ENCODE data around the gene HPSE2.

The HPSE2 gene

DNA sequence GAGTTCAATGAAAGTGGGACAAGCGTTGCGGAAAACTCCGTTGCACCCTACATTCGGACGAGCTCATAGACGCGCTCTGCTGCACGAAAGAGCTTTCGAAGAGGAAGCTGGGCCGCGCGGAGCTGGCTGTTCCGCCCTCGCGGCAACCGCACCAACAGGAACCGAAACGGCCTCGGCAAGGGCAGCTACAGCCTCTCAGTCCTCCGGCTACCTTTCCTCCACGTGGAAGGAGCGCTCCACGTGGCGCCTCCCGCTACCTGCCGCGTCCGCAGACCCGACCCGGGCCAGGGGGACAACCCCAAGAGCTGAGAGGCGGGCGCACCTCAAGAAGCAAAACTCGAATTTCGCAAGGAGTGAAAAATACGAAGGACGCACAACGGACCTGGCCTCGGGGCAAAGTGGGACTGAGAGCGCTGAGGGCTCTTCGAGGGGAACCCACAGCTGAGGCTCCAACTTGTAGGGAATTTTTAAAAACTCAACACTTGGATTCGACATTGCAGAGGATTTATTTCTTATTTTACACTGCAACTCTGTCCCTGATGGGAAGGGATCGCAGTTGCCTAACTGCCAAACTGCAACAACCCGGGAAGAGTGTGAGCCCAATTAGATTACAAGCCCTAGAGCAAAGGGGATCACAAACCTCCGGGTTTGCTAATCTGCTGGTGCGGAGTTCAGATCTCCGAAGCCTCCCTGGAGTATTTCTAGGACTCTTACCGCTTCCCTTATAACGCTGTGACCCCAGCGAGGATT lies 1.4 kb downstream of the HPSE2 start:
- 0 to 1% methylated on average over 49 of the region's 49 CpGs for WGBS, 2 experiments
- peak overlapping the region; percentile 44 for H3K4me3 ChIP-seq (ENCODE audit: insufficient read depth, low read depth, low read length)
- H3K4me1 ChIP-seq (ENCODE audit: control insufficient read depth, insufficient read depth, low read length): peaks cover 10% of the 10 kb centered on the region
- H3K36me3 ChIP-seq (ENCODE audit: control insufficient read depth, insufficient read depth, low read length): no peaks in the 10 kb centered on the region
- H3K27ac ChIP-seq (ENCODE audit: insufficient read depth, low read depth, low read length, poor library complexity, severe bottlenecking): no peak overlapping the region
- H3K9me3 ChIP-seq (ENCODE audit: control insufficient read depth, low read length): no peaks in the 10 kb centered on the region
- peaks cover 97% of the 10 kb centered on the region for H3K27me3 ChIP-seq (ENCODE audit: control insufficient read depth, insufficient read depth, low read length, poor library complexity, severe bottlenecking)

DNA sequence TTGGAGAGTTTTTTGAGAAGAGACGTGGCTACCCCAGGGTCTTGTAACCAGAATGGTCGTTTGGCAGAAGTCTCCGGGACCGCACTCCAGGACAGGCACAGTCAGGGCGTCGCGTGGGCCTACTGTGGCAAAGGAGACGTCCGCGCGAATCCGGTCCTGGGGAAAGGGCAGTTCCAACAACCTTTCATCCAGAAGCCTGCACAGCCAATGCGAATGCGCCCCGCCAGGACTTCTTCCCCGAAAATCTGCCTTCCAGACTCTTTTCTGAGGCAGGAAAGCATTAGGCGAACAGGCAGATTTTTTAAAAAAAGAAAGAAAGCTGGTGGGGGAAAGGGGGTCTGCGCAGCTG lies 2.0 kb downstream of the HPSE2 start:
- H3K27ac ChIP-seq (ENCODE audit: insufficient read depth, low read depth, low read length, poor library complexity, severe bottlenecking): no peak overlapping the region
- peak overlapping the region; percentile 44 for H3K4me3 ChIP-seq (ENCODE audit: insufficient read depth, low read depth, low read length)
- 1% methylated on average over 18 of the region's 18 CpGs for WGBS, 2 experiments

DNA sequence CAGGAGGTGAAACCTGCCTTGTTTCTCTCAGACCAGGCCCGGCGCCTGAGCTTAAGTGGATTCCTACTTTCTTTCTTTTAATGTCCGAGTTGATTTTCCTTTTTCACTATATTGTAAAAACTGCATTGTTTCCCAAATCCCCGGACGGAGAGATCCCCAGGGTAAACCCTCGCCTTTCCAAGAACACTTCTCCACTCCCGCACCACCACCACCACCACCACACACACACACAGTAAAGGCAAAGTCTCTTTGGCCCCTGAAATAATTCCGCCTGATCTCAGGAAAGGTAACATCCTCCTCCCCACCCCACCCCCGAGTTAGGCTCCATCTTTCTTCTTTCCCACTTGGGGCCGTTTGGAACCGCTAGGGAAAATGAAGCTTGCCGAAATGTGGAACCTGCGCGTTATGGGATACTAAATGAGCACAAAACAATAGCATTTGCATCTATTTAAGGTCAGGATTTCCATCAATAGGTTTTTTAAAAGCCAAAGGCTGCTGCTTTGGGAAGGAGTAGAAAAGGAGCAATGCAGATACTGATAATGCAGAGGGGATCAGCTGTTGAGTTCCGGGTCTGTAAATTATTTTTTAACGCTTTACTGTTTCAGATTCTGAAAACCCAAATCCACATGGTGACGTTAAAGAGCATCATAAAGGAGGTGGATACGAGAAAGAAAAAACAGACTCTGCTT lies 2.5 kb downstream of the HPSE2 start:
- peaks cover 10% of the 10 kb centered on the region for H3K4me1 ChIP-seq (ENCODE audit: control insufficient read depth, insufficient read depth, low read length)
- peaks cover 90% of the 10 kb centered on the region for H3K27me3 ChIP-seq (ENCODE audit: control insufficient read depth, insufficient read depth, low read length, poor library complexity, severe bottlenecking)
- H3K36me3 ChIP-seq (ENCODE audit: control insufficient read depth, insufficient read depth, low read length): no peaks in the 10 kb centered on the region
- H3K4me3 ChIP-seq (ENCODE audit: insufficient read depth, low read depth, low read length): peak overlapping the region; percentile 44
- H3K27ac ChIP-seq (ENCODE audit: insufficient read depth, low read depth, low read length, poor library complexity, severe bottlenecking): no peak overlapping the region
- 2% methylated on average over 18 of the region's 18 CpGs for WGBS, 2 experiments
- H3K9me3 ChIP-seq (ENCODE audit: control insufficient read depth, low read length): no peaks in the 10 kb centered on the region

More for the DNA sequence above, 2.0 kb downstream of the HPSE2 start:
- H3K27me3 ChIP-seq (ENCODE audit: control insufficient read depth, insufficient read depth, low read length, poor library complexity, severe bottlenecking): peaks cover 95% of the 10 kb centered on the region
- H3K4me1 ChIP-seq (ENCODE audit: control insufficient read depth, insufficient read depth, low read length): peaks cover 10% of the 10 kb centered on the region
- H3K9me3 ChIP-seq (ENCODE audit: control insufficient read depth, low read length): no peaks in the 10 kb centered on the region
- no peaks in the 10 kb centered on the region for H3K36me3 ChIP-seq (ENCODE audit: control insufficient read depth, insufficient read depth, low read length)

DNA sequence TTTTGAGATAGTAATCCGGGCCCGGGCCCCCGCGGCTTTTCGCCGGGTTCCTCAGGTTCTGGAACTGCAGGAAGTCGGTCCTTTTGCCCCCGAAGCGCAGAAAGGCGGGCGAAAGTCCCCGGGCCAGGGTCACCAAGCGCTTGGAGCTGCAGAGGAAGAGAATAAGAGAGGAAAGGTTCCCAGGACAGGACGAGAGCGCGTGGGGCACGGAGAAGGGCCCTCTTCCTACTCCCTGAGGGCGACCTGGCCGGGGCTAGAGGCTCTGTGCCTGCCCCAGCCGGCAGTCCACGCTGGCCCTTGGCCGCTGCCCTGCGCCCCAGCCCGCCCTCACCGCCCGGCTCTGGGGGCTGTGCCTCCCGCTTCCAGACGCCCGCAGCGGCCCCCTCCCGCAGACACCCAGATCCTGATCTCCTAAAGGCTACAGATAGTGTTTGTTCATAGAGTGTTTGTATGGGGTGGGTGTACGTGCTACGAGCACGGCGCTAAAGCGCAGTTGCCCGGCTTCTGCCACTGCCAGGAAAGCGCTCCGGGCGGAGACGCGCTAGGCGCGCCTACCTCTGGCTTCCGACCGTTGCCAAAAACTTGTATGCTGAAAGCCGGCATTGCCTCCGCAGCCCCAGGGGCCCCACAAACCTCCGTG lies 3.2 kb downstream of the HPSE2 start:
- Histone ChIP-seq H3K4me1 (ENCODE audit: control insufficient read depth, insufficient read depth, low read length) (peaks cover 10% of the 10 kb centered on the region), H3K27ac (ENCODE audit: insufficient read depth, low read depth, low read length, poor library complexity, severe bottlenecking) (no peak overlapping the region), H3K9me3 (ENCODE audit: control insufficient read depth, low read length) (no peaks in the 10 kb centered on the region), H3K4me3 (ENCODE audit: insufficient read depth, low read depth, low read length) (peak overlapping the region; percentile 44), H3K27me3 (ENCODE audit: control insufficient read depth, insufficient read depth, low read length, poor library complexity, severe bottlenecking) (peaks cover 83% of the 10 kb centered on the region), H3K36me3 (ENCODE audit: control insufficient read depth, insufficient read depth, low read length) (no peaks in the 10 kb centered on the region)
- WGBS, 2 experiments: 0 to 1% methylated on average over 49 of the region's 49 CpGs

DNA sequence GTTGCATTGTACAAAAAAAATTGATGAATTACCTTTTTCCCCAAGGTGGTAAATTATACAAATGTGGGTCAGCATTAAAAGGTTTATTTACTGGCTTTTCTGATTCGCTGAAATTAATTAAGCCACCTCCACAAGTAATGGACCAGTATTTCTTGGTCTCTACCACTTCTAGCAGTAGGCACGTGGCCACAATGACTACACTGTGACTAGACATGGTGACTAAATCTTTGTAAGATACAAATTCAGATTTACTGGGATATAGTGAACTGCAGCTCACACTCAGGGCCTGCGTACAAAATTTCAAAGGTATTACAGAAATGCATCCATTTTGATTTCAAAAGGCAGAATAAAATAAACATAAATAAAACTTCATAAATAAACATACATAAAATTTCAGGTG lies 10.9 kb downstream of the HPSE2 start:
- H3K27me3 ChIP-seq (ENCODE audit: control insufficient read depth, insufficient read depth, low read length, poor library complexity, severe bottlenecking): peaks cover 6% of the 10 kb centered on the region
- WGBS, 2 experiments: 91 to 93% methylated on average over 2 to 3 of the region's 3 CpGs

GRCh38 chr10:99207340-99207739 lies 28.3 kb downstream of the HPSE2 start:
- Histone ChIP-seq H3K27ac (ENCODE audit: insufficient read depth, low read depth, low read length, poor library complexity, severe bottlenecking) (no peak overlapping the region), H3K36me3 (ENCODE audit: control insufficient read depth, insufficient read depth, low read length) (no peaks in the 10 kb centered on the region), H3K4me1 (ENCODE audit: control insufficient read depth, insufficient read depth, low read length) (no peaks in the 10 kb centered on the region), H3K9me3 (ENCODE audit: control insufficient read depth, low read length) (no peaks in the 10 kb centered on the region), H3K4me3 (ENCODE audit: insufficient read depth, low read depth, low read length) (no peak overlapping the region), H3K27me3 (ENCODE audit: control insufficient read depth, insufficient read depth, low read length, poor library complexity, severe bottlenecking) (no peaks in the 10 kb centered on the region)
- WGBS, 2 experiments: 92% methylated on average over 1 of the region's 3 CpGs; no CpG with 5 or more reads in 1 of the 2 experiments

More for the DNA sequence above, 10.9 kb downstream of the HPSE2 start:
- H3K27ac ChIP-seq (ENCODE audit: insufficient read depth, low read depth, low read length, poor library complexity, severe bottlenecking): no peak overlapping the region
- H3K36me3 ChIP-seq (ENCODE audit: control insufficient read depth, insufficient read depth, low read length): no peaks in the 10 kb centered on the region
- H3K4me1 ChIP-seq (ENCODE audit: control insufficient read depth, insufficient read depth, low read length): no peaks in the 10 kb centered on the region
- no peak overlapping the region for H3K4me3 ChIP-seq (ENCODE audit: insufficient read depth, low read depth, low read length)
- H3K9me3 ChIP-seq (ENCODE audit: control insufficient read depth, low read length): no peaks in the 10 kb centered on the region

DNA sequence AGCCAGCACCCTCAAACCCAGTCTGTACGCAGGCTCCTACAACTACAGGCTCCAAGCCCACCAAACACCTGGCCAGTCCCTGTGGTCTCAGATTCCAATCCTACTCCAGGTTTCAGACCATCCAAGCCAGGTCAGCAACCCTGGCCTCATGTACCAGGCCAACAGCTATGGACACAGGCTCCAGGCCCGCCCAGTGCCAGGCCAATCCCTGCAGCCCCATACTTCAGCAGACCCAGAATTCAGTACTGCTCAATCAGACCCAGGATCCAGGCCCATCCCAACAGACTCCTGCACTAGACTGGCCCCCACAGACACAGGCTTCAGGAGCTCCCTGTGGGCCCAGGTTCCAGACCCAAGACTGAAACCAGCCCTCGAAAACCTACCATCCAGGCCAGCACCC lies 32.3 kb downstream of the HPSE2 start:
- Histone ChIP-seq H3K4me3 (ENCODE audit: insufficient read depth, low read depth, low read length) (no peak overlapping the region), H3K36me3 (ENCODE audit: control insufficient read depth, insufficient read depth, low read length) (no peaks in the 10 kb centered on the region), H3K9me3 (ENCODE audit: control insufficient read depth, low read length) (no peaks in the 10 kb centered on the region), H3K27ac (ENCODE audit: insufficient read depth, low read depth, low read length, poor library complexity, severe bottlenecking) (no peak overlapping the region), H3K27me3 (ENCODE audit: control insufficient read depth, insufficient read depth, low read length, poor library complexity, severe bottlenecking) (no peaks in the 10 kb centered on the region), H3K4me1 (ENCODE audit: control insufficient read depth, insufficient read depth, low read length) (no peaks in the 10 kb centered on the region)
- 95 to 98% methylated on average over 3 of the region's 3 CpGs for WGBS, 2 experiments

- 79 to 86% methylated on average over 1 of the region's 1 CpG for WGBS, 2 experiments
- H3K4me1 ChIP-seq (ENCODE audit: control insufficient read depth, insufficient read depth, low read length): no peaks in the 10 kb centered on the region
- no peak overlapping the region for H3K4me3 ChIP-seq (ENCODE audit: insufficient read depth, low read depth, low read length)
- H3K36me3 ChIP-seq (ENCODE audit: control insufficient read depth, insufficient read depth, low read length): no peaks in the 10 kb centered on the region
- H3K9me3 ChIP-seq (ENCODE audit: control insufficient read depth, low read length): no peaks in the 10 kb centered on the region
- H3K27ac ChIP-seq (ENCODE audit: insufficient read depth, low read depth, low read length, poor library complexity, severe bottlenecking): no peak overlapping the region
- H3K27me3 ChIP-seq (ENCODE audit: control insufficient read depth, insufficient read depth, low read length, poor library complexity, severe bottlenecking): no peaks in the 10 kb centered on the region
These were observed 62.7 kb downstream of the HPSE2 start for GRCh38 chr10:99172950-99173349.

GRCh38 chr10:99172128-99172738 lies 63.4 kb downstream of the HPSE2 start:
- Histone ChIP-seq H3K9me3 (ENCODE audit: control insufficient read depth, low read length) (no peaks in the 10 kb centered on the region), H3K4me1 (ENCODE audit: control insufficient read depth, insufficient read depth, low read length) (no peaks in the 10 kb centered on the region), H3K27me3 (ENCODE audit: control insufficient read depth, insufficient read depth, low read length, poor library complexity, severe bottlenecking) (no peaks in the 10 kb centered on the region), H3K4me3 (ENCODE audit: insufficient read depth, low read depth, low read length) (no peak overlapping the region), H3K27ac (ENCODE audit: insufficient read depth, low read depth, low read length, poor library complexity, severe bottlenecking) (no peak overlapping the region), H3K36me3 (ENCODE audit: control insufficient read depth, insufficient read depth, low read length) (no peaks in the 10 kb centered on the region)
- WGBS, 2 experiments: 43 to 52% methylated on average over 3 of the region's 5 CpGs

DNA sequence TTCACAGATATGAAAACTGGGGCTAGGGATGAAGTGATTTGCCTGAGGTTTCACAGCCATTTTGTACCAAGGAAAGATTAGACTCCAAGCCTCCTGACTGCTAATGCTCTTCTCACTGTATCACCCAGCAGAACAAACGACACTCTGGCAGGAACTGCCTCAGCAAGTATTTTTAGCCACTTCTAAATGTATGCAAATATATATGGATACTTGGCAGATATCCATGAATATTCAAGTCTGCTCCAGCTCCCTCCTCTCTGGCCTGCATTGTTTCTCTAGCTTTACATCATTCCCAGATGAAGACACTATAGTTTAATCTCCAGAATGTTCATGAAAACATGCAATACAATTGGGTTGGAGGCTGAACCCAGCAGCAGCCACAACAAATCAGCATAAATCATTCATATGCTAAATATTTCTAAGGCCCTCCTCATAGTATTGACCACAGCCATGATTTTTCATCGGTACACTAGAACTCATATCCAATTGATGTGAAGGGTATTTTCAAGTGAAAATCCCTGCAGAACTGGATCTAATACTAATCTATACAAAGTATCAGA lies 65.5 kb downstream of the HPSE2 start:
- Histone ChIP-seq H3K27me3 (ENCODE audit: control insufficient read depth, insufficient read depth, low read length, poor library complexity, severe bottlenecking) (no peaks in the 10 kb centered on the region), H3K9me3 (ENCODE audit: control insufficient read depth, low read length) (no peaks in the 10 kb centered on the region), H3K27ac (ENCODE audit: insufficient read depth, low read depth, low read length, poor library complexity, severe bottlenecking) (no peak overlapping the region), H3K4me3 (ENCODE audit: insufficient read depth, low read depth, low read length) (no peak overlapping the region), H3K4me1 (ENCODE audit: control insufficient read depth, insufficient read depth, low read length) (no peaks in the 10 kb centered on the region), H3K36me3 (ENCODE audit: control insufficient read depth, insufficient read depth, low read length) (no peaks in the 10 kb centered on the region)
- WGBS, 2 experiments: 40 to 72% methylated on average over 1 to 2 of the region's 2 CpGs

All from ectodermal cell (in vitro differentiated cells).